ENCODE results near the gene TTLL9. TPM values are rescaled to one million over a fixed set of nuclear protein-coding genes. Genes with fewer than 3 reads are reported as not detected.

The TTLL9 gene
- total RNA-seq, 1 experiment from 2014 or later = 2.1 TPM

DNA sequence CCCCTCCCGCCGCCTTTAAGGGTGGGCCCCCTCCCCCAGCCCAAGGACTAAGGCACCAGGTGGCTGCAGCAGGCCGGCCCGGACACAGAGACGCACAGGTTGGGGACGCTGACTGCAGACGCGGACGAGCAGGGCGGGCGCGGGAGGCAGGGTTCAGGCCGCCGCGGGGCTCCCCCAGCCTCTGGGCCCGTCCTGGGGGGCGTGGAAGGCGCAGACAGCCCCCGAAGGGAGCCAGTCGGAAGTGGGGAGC lies 9.4 kb upstream of the TTLL9 start:
- no peak for DNase-seq (ENCODE audit: low read depth, low spot score)
- in situ Hi-C loops (cut with HindIII; ENCODE audit: low pct_unique_long_range_greater_than_20kb, low sequenced_read_pairs) = no loop called here
- peak; percentile 64 for ATAC-seq
- ChIA-PET POLR2A (no interaction called here), CTCF (interaction anchor here (1.2 kb wide), 1 partner anchor 91 kb away, joined by 5 read pairs; the partner anchor contains the start of gene PDRG1)
- Histone ChIP-seq H3K4me1 (ENCODE audit: control insufficient read depth, insufficient read depth, low read length) (peaks cover 18% of the 10 kb centered on the region), H3K27me3 (ENCODE audit: control insufficient read depth, insufficient read depth, low read length) (no peaks in the 10 kb centered on the region), H3K4me3 (ENCODE audit: low read depth in 2 of 2, low read length in 2 of 2) (peak overlapping the region; percentile 49 to 71), H3K27ac (ENCODE audit: low read length) (peak overlapping the region; percentile 57), H3K36me3 (ENCODE audit: control insufficient read depth, insufficient read depth, low read length) (no peaks in the 10 kb centered on the region), H3K9me3 (ENCODE audit: control insufficient read depth, insufficient read depth, low read depth, low read length) (no peaks in the 10 kb centered on the region)
- BruUV-seq (replicated peaks) = no TSS peak
- intact Hi-C loops (cut with micrococcal nuclease; ENCODE audit: unreplicated experiment) = no loop called here
- TF ChIP-seq, protein P1, sequence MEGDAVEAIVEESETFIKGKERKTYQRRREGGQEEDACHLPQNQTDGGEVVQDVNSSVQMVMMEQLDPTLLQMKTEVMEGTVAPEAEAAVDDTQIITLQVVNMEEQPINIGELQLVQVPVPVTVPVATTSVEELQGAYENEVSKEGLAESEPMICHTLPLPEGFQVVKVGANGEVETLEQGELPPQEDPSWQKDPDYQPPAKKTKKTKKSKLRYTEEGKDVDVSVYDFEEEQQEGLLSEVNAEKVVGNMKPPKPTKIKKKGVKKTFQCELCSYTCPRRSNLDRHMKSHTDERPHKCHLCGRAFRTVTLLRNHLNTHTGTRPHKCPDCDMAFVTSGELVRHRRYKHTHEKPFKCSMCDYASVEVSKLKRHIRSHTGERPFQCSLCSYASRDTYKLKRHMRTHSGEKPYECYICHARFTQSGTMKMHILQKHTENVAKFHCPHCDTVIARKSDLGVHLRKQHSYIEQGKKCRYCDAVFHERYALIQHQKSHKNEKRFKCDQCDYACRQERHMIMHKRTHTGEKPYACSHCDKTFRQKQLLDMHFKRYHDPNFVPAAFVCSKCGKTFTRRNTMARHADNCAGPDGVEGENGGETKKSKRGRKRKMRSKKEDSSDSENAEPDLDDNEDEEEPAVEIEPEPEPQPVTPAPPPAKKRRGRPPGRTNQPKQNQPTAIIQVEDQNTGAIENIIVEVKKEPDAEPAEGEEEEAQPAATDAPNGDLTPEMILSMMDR (IDR thresholded peaks at IDR 0.05) = no peak
- TF ChIP-seq SIN3A (IDR thresholded peaks at IDR 0.05; ENCODE audit: borderline replicate concordance, insufficient read depth, low read depth, low read length) = no peak
- no peak for TF ChIP-seq POLR2AphosphoS5 (IDR thresholded peaks at IDR 0.05; ENCODE audit: low read depth, low read length)
- TF ChIP-seq TCF7L2 (IDR thresholded peaks at IDR 0.05; ENCODE audit: low read depth, low read length) = 0 out of 2 replicates have a peak, but pooled peaks have one; percentile 18

DNA sequence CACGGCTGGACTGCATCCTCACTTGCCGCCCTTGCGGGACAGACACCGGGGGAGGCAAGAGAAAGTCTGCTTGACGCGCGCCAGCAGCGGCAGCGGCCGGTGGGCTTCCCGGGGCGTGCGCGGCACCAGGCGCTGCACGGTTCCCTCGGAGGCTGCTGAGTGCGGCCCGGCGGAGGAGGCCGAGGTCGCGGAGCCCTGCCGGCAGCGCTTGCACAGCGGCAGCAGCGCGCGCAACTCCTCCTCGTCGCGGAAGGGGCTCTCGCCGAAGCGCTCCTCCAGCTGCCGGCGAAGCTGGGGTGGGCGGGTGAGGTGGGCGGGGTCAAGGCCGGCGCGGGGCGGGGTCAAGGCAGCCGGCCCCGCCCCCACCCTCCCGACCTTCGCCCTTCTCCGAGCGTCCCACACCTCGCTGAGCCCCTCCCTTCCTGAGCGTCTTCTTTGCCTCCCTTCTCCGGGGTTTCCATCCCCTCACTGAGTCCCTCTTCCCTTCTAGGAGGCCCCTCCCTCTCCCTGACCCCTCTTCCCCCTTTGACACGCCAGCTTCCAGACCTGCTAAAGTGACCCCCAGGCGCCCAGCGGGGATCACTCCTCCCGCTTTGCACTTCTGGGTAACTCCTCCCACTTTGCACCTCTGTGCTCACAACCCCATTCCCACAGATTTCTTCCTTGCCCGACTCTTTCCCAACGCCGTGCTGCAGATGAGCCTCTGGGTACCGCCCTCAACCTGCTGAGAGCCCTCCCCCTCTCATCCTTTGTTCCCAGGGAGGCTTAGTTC lies 8.9 kb upstream of the TTLL9 start:
- ChIA-PET POLR2A (interaction anchor here (0.5 to 0.6 kb wide), 2 partner anchors 8 to 79 kb away, joined by 3 read pairs; no protein-coding TSS in a partner anchor), CTCF (interaction anchor here (1.2 kb wide), 1 partner anchor 90 kb away, joined by 5 read pairs; the partner anchor contains the start of gene PDRG1)
- Histone ChIP-seq H3K4me3 (ENCODE audit: low read depth in 2 of 2, low read length in 2 of 2) (peak overlapping the region; percentile 49 to 71), H3K27ac (ENCODE audit: low read length) (peak overlapping the region; percentile 57), H3K27me3 (ENCODE audit: control insufficient read depth, insufficient read depth, low read length) (no peaks in the 10 kb centered on the region), H3K36me3 (ENCODE audit: control insufficient read depth, insufficient read depth, low read length) (no peaks in the 10 kb centered on the region), H3K4me1 (ENCODE audit: control insufficient read depth, insufficient read depth, low read length) (peaks cover 18% of the 10 kb centered on the region), H3K9me3 (ENCODE audit: control insufficient read depth, insufficient read depth, low read depth, low read length) (no peaks in the 10 kb centered on the region)
- in situ Hi-C loops (cut with HindIII; ENCODE audit: low pct_unique_long_range_greater_than_20kb, low sequenced_read_pairs) = no loop called here
- intact Hi-C loops (cut with micrococcal nuclease; ENCODE audit: unreplicated experiment) = no loop called here
- ATAC-seq (peak; percentile 88), DNase-seq (ENCODE audit: low read depth, low spot score) (no peak)
- BruUV-seq (replicated peaks) = no TSS peak
- TF ChIP-seq, protein P1 (IDR thresholded peaks at IDR 0.05) = no peak
- TF ChIP-seq POLR2AphosphoS5 (IDR thresholded peaks at IDR 0.05; ENCODE audit: low read depth, low read length) (no peak), REST (IDR thresholded peaks at IDR 0.05; ENCODE audit: insufficient read depth in 1 of 2, low read depth in 2 of 2, low read length in 1 of 2) (no peak), SIN3A (IDR thresholded peaks at IDR 0.05; ENCODE audit: borderline replicate concordance, insufficient read depth, low read depth, low read length) (peak; percentile 62; the same call in 1 of the 2 replicates), TCF7L2 (IDR thresholded peaks at IDR 0.05; ENCODE audit: low read depth, low read length) (no peak)

All from Panc1 (cell line).